HTR-8/SVneo (cell line): ENCODE measurements around the gene SIX1.

Experiments used
- DNase-seq: peaks from one replicate; pipeline ENCODE4 v3.0.0; 2011; ENCODE audit warnings: low spot score, mixed read lengths; ENCODE audit not compliant: insufficient read length
- FAIRE-seq: peaks from 2 replicates; lab custom pipeline; 2011; peaks lifted over from hg19 to GRCh38; lab: Jason Lieb, UNC

Gene SIX1

DNA sequence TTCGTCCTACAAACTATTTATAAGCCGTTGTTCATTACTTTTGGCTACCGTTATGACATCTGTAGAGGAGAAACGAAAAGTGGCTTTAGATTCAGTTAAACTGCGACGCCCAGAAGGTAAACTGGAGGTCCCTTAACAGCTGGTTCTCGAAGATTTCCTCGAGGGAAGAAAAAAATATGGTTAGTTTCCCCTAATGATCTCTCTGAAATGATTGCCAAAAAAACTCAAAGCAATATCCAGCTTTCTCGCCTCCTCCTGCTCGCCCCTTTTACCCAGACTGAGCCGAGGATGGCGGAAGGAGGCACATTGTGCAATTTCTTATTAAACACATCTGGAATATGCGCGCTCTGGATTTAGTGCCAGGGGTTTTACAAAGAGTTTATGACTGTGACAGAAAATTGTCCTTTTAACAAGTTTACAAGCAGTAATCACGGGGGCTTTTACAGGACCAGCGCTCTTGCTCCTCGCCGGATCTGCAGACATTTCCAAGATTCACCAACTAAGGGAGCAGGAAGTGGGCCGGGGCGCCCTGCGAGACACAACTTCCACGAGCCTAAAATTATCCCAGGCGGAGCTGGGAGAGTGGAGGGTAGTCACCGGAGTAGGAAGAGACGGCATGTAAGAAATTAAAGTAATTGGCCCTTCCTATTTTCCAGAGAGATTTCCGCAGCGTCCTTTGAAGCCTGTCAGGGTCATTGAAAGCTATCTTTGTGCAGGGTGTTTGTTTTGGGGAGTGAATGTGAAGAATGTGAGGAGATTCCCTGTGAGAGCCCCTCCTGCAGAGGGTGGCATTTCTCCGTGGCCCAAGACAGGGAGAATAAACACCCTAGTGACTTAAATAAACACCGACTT lies 5.6 kb downstream of the SIX1 start:
- peak; percentile 93 for FAIRE-seq
- no peak for DNase-seq

DNA sequence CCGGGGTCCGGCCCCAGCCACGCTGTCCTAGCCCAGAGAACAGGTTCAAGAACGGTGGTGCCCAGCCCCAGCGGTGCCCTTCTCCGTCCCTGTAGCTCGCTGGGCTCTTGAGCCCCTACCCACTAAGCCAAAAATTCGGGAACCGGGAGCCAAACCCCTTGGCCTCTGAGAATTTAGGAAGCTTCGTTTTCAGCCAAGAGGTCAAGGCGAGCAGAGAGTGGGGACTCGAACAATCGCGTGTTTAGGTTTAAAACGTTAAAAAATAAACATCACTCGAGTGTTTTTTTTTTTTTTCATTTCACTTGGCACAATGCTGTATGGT lies 6.2 kb downstream of the SIX1 start:
- DNase-seq (no peak), FAIRE-seq (no peak)

DNA sequence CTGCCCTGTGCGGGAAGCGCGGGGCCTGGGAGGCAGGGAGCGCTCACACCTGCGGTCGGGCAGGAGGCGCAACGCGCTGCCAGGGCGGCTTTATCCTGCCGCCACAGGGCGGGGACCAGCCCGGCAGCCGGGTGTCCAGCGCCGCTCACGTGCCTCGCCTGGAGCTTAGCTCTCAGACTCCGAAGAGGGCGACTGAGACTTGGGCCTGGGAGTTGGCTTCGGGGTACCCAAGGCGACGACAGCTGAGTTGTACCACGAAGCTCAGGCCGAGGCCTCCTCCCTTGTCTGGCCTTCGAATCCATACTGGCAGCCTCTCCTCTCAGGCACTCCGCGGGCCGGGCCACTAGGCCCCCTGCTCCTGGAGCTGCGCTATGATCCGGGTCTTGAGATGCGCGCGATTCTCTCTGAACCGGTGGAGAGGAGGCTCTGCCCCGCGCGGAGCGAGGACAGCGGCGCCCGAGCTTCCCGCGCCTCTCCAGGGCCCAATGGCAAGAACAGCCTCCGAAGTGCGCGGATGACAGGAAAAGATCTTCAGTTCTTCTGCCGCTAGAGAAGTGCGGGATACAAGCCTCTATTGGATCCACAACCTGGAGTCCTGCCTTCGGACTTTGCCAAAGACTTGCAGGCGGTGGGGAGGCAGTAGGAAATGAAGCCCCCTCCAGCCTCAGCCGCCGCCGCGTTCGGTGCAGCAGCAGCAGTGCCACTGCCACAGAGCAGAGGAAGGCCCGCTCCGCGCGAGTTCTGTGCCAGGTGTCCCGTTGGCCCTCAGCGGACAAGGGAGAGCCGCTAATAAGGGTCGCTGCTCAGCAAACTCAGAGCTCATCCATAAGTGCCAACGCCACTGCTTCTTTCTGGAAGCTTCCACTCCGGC lies 6.8 kb downstream of the SIX1 start:
- DNase-seq, result no peak
- peak; percentile 86 for FAIRE-seq

DNA sequence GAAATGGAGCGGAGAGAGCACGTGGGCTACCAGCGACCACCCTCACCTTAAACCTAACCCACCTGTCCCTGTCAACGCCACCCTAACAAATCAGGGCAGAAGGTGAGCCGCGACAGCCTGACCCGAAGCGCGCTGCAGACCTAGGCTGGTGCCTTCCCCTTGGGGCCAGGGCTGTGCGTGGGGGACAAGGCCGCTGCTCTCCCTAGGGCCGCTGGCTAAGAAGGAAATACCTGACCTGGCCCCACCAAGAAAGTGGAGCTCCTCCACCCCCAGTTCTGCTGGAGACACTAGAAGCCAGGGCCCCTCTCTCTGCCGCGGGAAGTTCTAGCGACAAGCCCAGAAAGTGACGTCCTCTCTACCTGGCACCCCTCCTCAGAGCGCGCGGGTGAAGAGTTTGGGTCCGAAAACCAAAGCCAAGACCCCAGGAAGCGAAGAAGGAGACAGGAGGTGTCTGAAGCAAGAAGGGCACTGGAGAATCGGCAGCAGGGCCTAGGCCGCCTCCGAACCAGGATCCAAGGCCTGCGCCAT lies 7.5 kb downstream of the SIX1 start:
- DNase-seq (no peak), FAIRE-seq (no peak)

DNA sequence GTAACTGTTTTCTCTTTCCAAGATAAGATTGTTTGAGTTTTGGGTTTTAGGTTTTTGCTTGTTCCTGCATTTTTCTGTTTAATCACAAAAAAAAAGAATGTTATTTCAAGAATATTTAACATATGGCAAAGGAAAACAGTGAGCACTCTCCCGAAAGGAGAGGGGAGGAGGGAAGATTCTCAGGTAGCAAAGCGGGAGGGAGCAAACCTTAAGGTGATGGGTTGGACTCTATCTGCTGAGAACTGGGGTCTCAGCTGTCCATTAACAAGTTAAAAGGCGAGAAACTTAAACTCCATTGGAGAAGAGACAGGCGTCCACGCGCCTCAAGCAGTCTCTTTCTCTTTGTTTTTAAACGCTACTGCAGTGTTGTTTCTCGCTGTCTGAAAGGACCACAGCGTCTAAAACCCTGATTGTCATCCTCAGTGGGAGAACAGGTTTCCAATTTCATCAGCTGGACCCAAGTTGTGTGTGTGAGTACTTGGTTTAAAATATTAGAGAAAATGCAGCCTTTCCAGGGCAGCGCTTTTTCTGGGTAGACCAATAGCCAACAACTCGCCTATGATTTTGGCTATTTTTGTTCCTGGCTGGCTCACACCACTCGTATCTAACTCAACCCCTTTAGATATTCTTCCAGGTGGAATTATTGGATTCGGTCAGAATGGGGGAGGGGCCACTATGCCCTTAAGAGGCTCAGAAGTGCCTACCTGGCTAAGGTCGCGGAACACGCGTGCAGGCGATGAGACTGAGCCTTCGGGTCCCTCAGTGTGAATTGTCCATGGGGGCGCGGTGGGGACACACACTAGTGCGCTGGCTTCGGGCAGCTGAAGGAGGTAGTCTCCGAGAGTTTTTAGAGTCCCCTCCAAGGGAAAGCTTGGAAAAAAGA lies 8.2 kb downstream of the SIX1 start:
- no peak for FAIRE-seq

DNA sequence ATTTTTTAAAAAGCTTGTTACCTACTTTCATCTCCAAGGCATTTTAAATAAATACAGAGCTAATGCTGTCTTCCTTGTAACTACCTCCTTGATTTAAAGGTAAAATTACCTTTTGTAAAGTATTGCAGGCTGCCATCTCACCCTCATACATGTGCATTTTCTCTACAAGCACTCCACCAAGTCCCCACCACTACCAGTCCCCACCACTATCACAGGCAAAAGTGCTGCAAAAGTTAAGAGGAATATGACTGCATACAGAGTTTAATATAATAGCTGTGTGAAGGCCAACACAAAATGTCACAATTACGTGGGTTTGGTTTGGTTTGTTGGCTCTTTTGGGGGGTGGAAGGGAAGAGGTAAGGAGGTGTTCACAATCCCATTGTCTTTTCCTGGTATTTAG lies 9.6 kb downstream of the SIX1 start:
- peak; percentile 95 for FAIRE-seq
- DNase-seq, result no peak

More for the DNA sequence above, 8.2 kb downstream of the SIX1 start:
- DNase-seq, result no peak

DNA sequence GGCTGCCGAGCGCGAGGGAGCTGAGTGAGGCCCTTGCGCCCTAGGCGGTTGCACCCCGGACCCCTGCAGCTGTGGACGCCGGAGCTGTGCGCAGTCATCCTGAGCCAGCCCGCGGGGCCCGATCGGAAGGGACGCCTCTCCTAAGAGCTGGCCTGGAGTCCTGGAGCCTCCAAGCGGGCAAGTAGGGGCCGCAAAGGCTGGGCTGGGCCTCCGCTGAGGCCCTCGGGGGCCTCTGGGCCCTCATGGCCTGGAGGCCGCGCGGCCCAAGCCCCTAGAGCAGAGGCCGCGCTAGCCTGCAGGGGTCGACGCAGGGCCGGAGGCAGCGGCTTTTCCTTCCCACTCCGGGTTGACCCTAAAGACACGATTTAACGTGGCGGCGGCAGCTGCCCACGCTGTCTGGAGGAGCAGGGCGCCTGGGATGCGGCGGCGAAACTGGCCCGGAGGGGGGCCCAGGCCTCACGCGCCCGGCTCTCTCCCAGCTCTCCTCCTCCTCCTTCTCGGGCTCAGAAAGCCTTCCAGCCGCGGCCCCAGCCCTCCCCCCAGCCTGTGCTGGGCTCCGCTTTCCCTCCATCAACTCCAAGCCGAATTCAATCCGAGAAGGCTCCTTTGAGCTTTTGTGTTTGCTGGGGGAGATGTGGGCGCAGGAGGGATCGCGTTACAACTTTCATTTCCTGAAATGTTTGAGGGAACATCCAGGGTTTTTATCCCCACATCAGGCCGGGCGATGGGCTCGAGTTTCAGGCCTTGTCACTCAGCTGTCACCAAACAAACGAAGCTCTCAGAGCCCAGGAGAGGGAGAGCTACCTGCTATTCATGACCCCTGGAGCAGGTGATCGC lies 11.6 kb downstream of the SIX1 start:
- DNase-seq (no peak), FAIRE-seq (peak; percentile 38)

DNA sequence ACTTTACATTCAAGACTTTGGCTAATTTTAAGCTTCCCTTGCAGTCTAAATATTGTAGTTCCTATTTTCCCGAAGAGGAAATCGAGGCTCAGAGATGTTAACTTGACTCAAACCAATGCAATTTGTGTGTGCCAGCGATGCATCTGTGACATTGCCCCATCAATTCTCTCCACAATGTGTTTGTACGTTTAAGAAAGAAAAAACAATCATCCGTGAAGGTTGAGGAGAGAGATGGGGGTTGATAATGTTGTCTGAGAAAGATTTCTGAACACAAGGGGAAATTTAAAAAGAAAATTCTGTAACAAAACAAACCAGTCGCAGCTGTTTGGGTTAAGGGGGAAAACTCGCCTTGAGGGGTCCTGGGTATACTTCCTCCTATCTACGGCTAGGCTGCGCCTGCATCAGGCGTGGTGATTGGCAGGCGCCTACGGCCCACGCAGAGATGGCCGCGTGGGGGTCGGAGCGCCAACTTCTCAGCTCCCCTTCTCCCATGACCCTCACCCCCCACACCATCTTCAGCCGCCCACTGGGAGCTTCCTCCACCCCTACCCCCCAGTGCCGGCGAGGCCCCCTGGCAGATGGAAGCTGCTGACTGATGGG lies 12.3 kb downstream of the SIX1 start:
- no peak for DNase-seq

DNA sequence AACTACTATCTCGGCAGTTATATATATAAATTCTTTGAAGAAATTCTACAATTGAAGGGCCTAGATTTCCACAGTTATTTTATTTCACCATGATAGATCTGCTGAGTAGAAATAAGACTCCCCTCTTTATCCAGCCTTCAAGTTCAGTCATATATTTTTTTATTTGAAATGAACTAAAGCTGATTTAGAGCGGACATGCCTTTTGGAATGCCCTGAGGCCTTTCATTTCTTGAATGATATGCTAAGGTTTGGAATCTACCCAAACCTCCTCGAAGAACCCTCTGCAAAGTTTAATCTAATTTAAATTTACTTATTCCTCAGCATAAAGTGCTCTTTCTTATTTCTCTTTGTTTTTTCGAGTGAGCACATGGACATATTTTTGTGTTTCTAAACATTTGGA lies 15.1 kb downstream of the SIX1 start:
- no peak for DNase-seq
- no peak for FAIRE-seq

More for the DNA sequence above, 12.3 kb downstream of the SIX1 start:
- peak; percentile 93 for FAIRE-seq

DNA sequence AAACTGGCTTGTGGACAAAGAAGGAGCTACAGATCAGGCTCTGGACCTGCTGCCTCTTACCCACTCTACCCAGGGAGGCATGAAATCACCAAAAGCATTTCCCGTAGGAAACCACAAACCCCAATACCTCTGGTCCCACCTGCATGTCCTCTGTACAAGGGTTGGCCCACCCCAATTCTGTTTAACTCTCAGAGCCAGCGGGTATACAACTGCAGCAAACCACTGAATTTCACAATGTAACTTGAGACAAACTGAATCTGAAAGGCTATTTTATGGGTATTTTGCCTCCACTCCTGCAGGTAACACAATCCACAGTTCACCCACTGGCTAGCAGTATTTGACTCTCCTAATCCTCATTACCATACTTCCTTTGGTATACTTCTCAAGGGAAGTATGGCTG lies 16.5 kb downstream of the SIX1 start:
- FAIRE-seq (no peak), DNase-seq (no peak)

DNA sequence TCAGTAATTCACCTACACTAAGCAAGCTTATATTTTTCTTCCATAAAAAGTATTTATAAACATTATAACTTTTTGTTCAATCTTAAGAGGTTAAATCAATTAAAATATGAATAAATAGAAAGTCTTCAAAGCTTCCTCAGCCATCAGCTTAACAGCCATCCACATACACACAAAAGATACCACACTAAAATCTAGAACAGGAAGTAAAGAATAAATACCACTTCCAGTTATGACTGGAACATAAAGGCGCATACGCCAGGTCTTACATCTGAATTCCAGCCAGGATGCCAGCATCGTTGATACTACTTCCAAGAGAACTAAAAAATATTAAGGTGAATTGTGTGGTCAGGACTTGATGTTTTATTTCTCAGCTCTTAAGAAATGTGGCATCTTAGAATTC lies 17.0 kb downstream of the SIX1 start:
- no peak for FAIRE-seq
- DNase-seq, result no peak

DNA sequence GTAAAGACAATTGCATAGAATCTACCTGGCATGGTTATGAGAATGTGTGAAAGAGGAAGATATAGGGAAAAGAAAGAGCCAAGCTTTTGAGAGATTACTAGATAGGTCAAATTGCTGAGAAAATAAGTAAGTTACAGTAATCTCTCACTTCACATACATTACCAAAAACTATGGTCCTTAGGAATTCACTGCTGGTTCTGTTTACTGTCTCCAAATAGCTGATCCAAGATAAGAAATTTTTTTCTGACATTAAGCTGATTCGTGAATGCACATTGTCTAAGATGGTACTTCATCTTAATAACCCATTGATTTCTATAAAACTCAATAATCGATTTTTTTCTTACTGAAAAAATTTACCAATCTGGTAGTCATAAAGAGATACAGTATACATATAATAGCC lies 17.4 kb downstream of the SIX1 start:
- DNase-seq (no peak), FAIRE-seq (peak; percentile 94)

DNA sequence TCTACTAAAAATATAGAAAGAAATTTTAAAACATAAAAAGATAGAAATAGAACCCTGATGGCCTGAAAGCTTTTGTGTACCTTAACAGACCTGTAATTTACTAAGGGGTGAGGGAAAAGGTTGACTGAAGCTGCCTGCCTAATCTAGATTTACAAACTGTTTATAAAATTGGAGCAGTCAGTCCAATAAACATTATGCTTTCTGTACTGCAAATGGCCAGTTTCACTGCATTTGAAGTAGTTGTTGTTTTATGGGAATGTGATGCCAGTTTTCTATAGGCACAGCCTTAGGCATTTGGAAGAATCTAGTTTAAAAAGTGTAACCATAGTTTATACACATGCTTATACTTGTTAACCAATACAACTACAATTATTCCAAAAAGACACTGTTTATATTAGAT lies 19.1 kb downstream of the SIX1 start:
- DNase-seq (no peak), FAIRE-seq (peak; percentile 67)

DNA sequence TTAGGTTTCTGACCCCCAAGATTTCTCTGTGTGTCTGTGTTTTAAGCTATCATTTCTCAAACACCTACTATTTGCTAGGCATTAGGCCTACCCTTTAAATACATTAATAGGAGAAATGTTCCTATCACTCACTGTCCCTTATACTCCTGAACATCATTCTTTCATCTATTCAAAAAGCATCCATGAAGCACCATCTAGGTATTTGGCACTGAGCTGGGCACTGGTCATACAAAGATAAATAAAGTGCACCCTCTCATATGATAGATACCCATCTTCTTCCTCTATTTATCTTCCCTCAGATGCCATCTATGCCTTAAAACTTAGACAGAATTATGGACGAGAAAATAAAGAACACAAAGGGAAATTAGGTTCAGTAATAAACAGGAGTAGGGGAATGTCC lies 20.4 kb downstream of the SIX1 start:
- DNase-seq, result no peak

DNA sequence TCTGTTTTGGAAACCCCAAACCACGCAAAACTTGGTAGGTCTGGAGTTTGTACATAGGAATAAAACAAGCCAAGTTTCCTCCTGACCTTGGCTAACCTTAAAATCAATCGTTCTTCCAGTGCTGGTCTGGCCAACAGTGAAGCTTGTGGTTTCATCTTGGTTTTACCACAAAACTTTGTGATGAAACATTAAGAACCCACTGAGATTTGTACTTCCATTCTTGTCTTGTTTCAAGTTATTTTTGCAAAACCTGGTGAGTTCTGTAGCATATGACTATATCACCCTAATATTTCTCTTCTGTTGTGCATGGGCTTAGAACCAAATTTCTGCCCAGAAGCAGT lies 26.4 kb downstream of the SIX1 start:
- DNase-seq (no peak), FAIRE-seq (peak; percentile 74)

More for the DNA sequence above, 20.4 kb downstream of the SIX1 start:
- peak; percentile 80 for FAIRE-seq

DNA sequence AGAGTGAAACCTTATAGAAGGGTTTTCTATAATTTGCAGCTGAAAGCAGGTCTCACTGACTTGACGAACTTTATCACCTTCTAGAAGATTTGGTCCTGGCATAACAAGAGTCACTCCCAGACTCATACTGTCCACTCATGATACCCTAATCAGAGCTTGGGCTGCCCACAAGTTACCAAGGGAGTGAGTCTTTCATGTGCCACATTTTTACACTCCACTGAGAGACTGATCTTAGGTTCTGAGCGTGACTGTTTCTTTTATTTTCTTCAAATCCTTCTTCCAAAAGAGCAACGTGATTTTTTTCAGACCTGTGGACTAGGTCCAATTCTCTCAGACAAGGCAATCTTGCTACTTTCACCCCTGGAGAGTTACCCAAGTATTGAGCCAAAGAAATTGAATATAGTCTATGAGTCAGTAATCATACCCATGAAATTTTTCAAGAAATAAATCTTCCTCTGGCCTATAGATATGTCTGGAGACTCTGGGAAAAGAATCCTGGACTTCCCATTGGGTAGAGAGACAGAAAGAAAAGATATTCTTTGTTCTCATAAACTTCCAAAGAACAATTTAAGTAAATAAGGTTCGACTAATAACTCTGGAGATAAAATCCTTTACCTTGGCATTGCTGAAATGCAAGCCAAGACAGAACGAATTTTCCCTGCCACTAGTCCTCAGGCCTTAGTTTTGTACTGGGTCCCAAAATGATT lies 26.9 kb downstream of the SIX1 start:
- FAIRE-seq (no peak), DNase-seq (no peak)

DNA sequence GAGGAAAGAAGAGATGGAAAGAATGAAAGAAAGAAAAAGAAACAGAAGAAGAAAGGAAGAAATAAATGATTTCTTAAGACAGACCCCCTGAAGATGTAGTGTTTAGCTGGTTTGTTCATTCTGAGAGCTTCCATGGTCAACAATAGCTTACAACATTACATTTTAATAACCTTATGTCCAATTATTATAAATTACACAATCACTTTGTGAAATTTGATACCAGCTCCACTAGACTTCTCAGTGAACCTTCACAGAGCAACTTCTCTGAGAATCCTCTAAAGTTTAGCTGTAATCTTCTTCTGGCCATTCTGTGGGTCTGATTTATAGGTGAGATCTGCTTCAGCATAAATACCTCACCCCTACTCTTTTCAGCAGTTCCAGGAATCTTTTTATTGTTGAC lies 27.9 kb downstream of the SIX1 start:
- no peak for DNase-seq
- no peak for FAIRE-seq

DNA sequence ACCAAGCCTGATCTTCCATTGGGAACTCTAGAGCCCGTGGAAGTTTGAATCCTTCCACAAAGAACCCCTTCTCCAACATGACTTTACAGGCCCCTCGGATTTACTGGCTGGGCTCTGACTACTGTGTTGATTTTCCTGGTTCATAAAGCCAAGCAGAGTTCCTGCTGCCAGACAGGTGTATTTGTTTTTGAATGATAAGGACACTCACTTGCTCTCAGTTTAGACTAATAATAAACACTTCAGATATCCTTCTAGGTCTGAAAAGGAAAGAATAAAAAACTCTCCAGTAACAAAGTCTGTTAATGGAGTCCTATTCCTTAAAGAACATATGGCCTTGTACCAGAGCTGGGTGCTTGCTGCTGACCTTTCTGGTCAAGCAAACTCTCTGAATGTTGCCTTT lies 31.0 kb downstream of the SIX1 start:
- FAIRE-seq (no peak), DNase-seq (no peak)
